ENCODE measurements around the gene PRR30. TPM values are rescaled to one million over a fixed set of nuclear protein-coding genes. Genes with fewer than 3 reads are reported as not detected.

The PRR30 gene
- polyA plus RNA-seq, 3 donors = not detected

- DNase-seq (ENCODE audit: extremely low read depth in 1 of 11, low read depth in 9 of 11, low spot score in 4 of 11) = no peak
These were observed 20.1 kb upstream of the PRR30 start for GRCh38 chr2:27159271-27159670.

- no peak for DNase-seq (ENCODE audit: extremely low read depth in 1 of 11, low read depth in 9 of 11, low spot score in 4 of 11)
These were observed 19.3 kb upstream of the PRR30 start for GRCh38 chr2:27158468-27158867.

GRCh38 chr2:27155069-27155520, 15.9 kb upstream of the PRR30 start:
- DNase-seq (ENCODE audit: extremely low read depth in 1 of 11, low read depth in 9 of 11, low spot score in 4 of 11) = no peak

GRCh38 chr2:27154488-27154887, 15.3 kb upstream of the PRR30 start:
- peak in 9 of 11 donors; percentile 25 to 55 (median 40) for DNase-seq (ENCODE audit: extremely low read depth in 1 of 11, low read depth in 9 of 11, low spot score in 4 of 11)

- no peak for DNase-seq (ENCODE audit: extremely low read depth in 1 of 11, low read depth in 9 of 11, low spot score in 4 of 11)
These were observed 13.7 kb upstream of the PRR30 start for GRCh38 chr2:27152796-27153464.

- no peak for DNase-seq (ENCODE audit: extremely low read depth in 1 of 11, low read depth in 9 of 11, low spot score in 4 of 11)
These were observed 13.0 kb upstream of the PRR30 start for GRCh38 chr2:27152102-27152795.

- DNase-seq (ENCODE audit: extremely low read depth in 1 of 11, low read depth in 9 of 11, low spot score in 4 of 11) = no peak
These were observed 11.5 kb upstream of the PRR30 start for GRCh38 chr2:27150639-27151230.

- no peak for DNase-seq (ENCODE audit: extremely low read depth in 1 of 11, low read depth in 9 of 11, low spot score in 4 of 11)
These were observed 10.6 kb upstream of the PRR30 start for GRCh38 chr2:27149570-27150405.

- peak in 6 of 11 donors; percentile 20 to 51 (median 32) for DNase-seq (ENCODE audit: extremely low read depth in 1 of 11, low read depth in 9 of 11, low spot score in 4 of 11)
These were observed 9.7 kb upstream of the PRR30 start, which contains the start of gene TCF23 for GRCh38 chr2:27148801-27149439. TSS of gene TCF23 (plus strand) at chr2:27149004. CDS start at chr2:27149134, 130 bp downstream.

GRCh38 chr2:27147935-27148334, 8.7 kb upstream of the PRR30 start:
- no peak for DNase-seq (ENCODE audit: extremely low read depth in 1 of 11, low read depth in 9 of 11, low spot score in 4 of 11)

GRCh38 chr2:27145682-27146081, 6.5 kb upstream of the PRR30 start:
- no peak for DNase-seq (ENCODE audit: extremely low read depth in 1 of 11, low read depth in 9 of 11, low spot score in 4 of 11)

GRCh38 chr2:27143285-27143684, 4.1 kb upstream of the PRR30 start:
- no peak for DNase-seq (ENCODE audit: extremely low read depth in 1 of 11, low read depth in 9 of 11, low spot score in 4 of 11)

- no peak for DNase-seq (ENCODE audit: extremely low read depth in 1 of 11, low read depth in 9 of 11, low spot score in 4 of 11)
These were observed 1.1 kb downstream of the PRR30 start for GRCh38 chr2:27138111-27138510.

GRCh38 chr2:27137322-27137935, 1.8 kb downstream of the PRR30 start:
- no peak for DNase-seq (ENCODE audit: extremely low read depth in 1 of 11, low read depth in 9 of 11, low spot score in 4 of 11)

- DNase-seq (ENCODE audit: extremely low read depth in 1 of 11, low read depth in 9 of 11, low spot score in 4 of 11) = no peak
These were observed 2.5 kb downstream of the PRR30 start for GRCh38 chr2:27136751-27137150.

GRCh38 chr2:27135478-27135955, 3.7 kb downstream of the PRR30 start:
- DNase-seq (ENCODE audit: extremely low read depth in 1 of 11, low read depth in 9 of 11, low spot score in 4 of 11) = no peak

GRCh38 chr2:27134781-27135477, 4.3 kb downstream of the PRR30 start:
- DNase-seq (ENCODE audit: extremely low read depth in 1 of 11, low read depth in 9 of 11, low spot score in 4 of 11) = no peak
